ENCODE measurements around the gene LRRN4CL.

LRRN4CL gene

DNA sequence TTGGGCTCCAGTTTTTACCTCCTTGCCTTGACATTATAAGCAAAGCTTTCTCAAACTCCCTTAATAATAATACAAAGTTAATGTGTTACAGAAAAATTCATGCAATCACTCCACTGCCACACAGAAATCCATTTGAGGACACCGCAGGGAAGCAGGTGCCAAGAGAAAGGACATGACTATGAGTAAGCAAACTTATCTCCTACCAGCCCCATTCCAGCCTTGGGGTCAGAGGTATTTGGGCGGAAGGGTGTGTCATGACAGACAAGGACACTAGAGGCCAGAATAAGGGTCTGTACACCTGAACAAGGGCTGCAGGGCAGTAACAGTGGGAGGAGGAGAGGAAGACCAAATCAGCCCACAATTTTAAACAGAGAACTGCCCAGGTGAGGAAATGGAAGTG lies 24.0 kb upstream of the LRRN4CL start:
- no peak overlapping the region for H2AK5ac ChIP-seq (ENCODE audit: low read depth, low read length)

DNA sequence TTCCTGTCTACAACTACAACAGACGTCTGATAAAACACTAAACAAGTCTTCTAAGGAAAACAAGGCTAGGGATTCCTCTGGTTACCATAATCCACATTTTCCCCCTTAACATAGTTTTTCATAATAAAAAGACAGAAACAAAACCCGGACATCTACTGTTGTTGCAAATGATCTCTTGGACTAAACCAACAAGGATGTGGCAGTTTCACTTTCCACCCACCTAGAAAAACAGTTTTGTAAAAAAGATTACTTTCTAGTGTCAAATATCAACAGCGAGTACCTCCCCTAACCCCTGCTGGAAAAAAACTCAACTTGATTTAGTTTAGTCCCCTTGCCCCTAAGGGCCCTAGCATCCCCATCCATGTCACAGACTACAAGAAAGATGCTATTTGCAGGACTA lies 23.5 kb upstream of the LRRN4CL start:
- Histone ChIP-seq H3K36me3 (replicated peaks in 1 of 2; ENCODE audit: control insufficient read depth in 2 of 2, insufficient read depth in 2 of 2, low read length in 2 of 2) (peaks cover 49 to 89% of the 10 kb centered on the region in 2 donors), H3K18ac (ENCODE audit: low read length) (no peak overlapping the region), H3K4me1 (ENCODE audit: control insufficient read depth in 2 of 2, insufficient read depth in 1 of 2, low read depth in 1 of 2, low read length in 2 of 2) (peaks cover 6 to 11% of the 10 kb centered on the region in 2 donors), H3K4me3 (ENCODE audit: low read length in 2 of 2) (no peak overlapping the region), H3K4me2 (ENCODE audit: insufficient read depth, low read length, poor library complexity, severe bottlenecking) (no peak overlapping the region), H4K8ac (ENCODE audit: low read depth, low read length) (no peak overlapping the region), H3K27me3 (ENCODE audit: control insufficient read depth in 3 of 3, insufficient read depth in 3 of 3, low read depth in 1 of 3, low read length in 3 of 3) (no peaks in the 10 kb centered on the region), H3K9me3 (replicated peaks in 1 of 2; ENCODE audit: control insufficient read depth in 2 of 2, insufficient read depth in 1 of 2, low read depth in 1 of 2, low read length in 2 of 2) (no peaks in the 10 kb centered on the region), H3K9ac (ENCODE audit: low read depth, low read length, poor library complexity) (no peak overlapping the region), H2BK15ac (ENCODE audit: low read length) (no peak overlapping the region), H3K27ac (replicated peaks; ENCODE audit: low read length) (no peak overlapping the region), H2AFZ (ENCODE audit: low read length) (no peak overlapping the region), H2BK12ac (ENCODE audit: low read length) (no peak overlapping the region), H2BK120ac (ENCODE audit: low read depth, low read length) (no peak overlapping the region), H3K79me1 (ENCODE audit: low read depth, low read length) (no peaks in the 10 kb centered on the region), H2AK5ac (ENCODE audit: low read depth, low read length) (no peak overlapping the region), H3K14ac (ENCODE audit: low read length) (no peak overlapping the region), H3K23ac (ENCODE audit: low read depth, low read length, poor library complexity) (no peak overlapping the region), H3K4ac (ENCODE audit: low read length) (no peak overlapping the region), H4K91ac (ENCODE audit: low read depth, low read length, poor library complexity) (no peak overlapping the region), H2BK5ac (ENCODE audit: low read length) (no peak overlapping the region)
- no CpG with 5 or more reads among the region's 3 CpGs for WGBS, 2 donors (ENCODE audit: extremely low coverage in 2 of 2, insufficient read length in 2 of 2, insufficient replicate concordance in 1 of 2)
- no peak for DNase-seq (ENCODE audit: low spot score)

More for the DNA sequence above, 24.0 kb upstream of the LRRN4CL start:
- H3K23ac ChIP-seq (ENCODE audit: low read depth, low read length, poor library complexity), result no peak overlapping the region
- no peak overlapping the region for H4K8ac ChIP-seq (ENCODE audit: low read depth, low read length)
- peaks cover 6 to 11% of the 10 kb centered on the region in 2 donors for H3K4me1 ChIP-seq (ENCODE audit: control insufficient read depth in 2 of 2, insufficient read depth in 1 of 2, low read depth in 1 of 2, low read length in 2 of 2)
- no peak overlapping the region for H2AFZ ChIP-seq (ENCODE audit: low read length)
- H3K4me2 ChIP-seq (ENCODE audit: insufficient read depth, low read length, poor library complexity, severe bottlenecking), result no peak overlapping the region
- H3K4me3 ChIP-seq (ENCODE audit: low read length in 2 of 2), result no peak overlapping the region
- H3K4ac ChIP-seq (ENCODE audit: low read length), result no peak overlapping the region
- no peaks in the 10 kb centered on the region for H3K27me3 ChIP-seq (ENCODE audit: control insufficient read depth in 3 of 3, insufficient read depth in 3 of 3, low read depth in 1 of 3, low read length in 3 of 3)
- H3K79me1 ChIP-seq (ENCODE audit: low read depth, low read length), result no peaks in the 10 kb centered on the region
- no peak overlapping the region for H3K18ac ChIP-seq (ENCODE audit: low read length)
- DNase-seq (ENCODE audit: low spot score), result no peak
- H4K91ac ChIP-seq (ENCODE audit: low read depth, low read length, poor library complexity), result no peak overlapping the region
- H3K9ac ChIP-seq (ENCODE audit: low read depth, low read length, poor library complexity), result no peak overlapping the region
- H3K9me3 ChIP-seq (replicated peaks in 1 of 2; ENCODE audit: control insufficient read depth in 2 of 2, insufficient read depth in 1 of 2, low read depth in 1 of 2, low read length in 2 of 2), result no peaks in the 10 kb centered on the region
- no peak overlapping the region for H2BK5ac ChIP-seq (ENCODE audit: low read length)
- H2BK15ac ChIP-seq (ENCODE audit: low read length), result no peak overlapping the region
- H2BK12ac ChIP-seq (ENCODE audit: low read length), result no peak overlapping the region
- WGBS, 2 donors (ENCODE audit: extremely low coverage in 2 of 2, insufficient read length in 2 of 2, insufficient replicate concordance in 1 of 2), result no CpG with 5 or more reads among the region's 2 CpGs
- H3K36me3 ChIP-seq (replicated peaks in 1 of 2; ENCODE audit: control insufficient read depth in 2 of 2, insufficient read depth in 2 of 2, low read length in 2 of 2), result peaks cover 48 to 90% of the 10 kb centered on the region in 2 donors
- no peak overlapping the region for H3K14ac ChIP-seq (ENCODE audit: low read length)
- no peak overlapping the region for H2BK120ac ChIP-seq (ENCODE audit: low read depth, low read length)
- H3K27ac ChIP-seq (replicated peaks; ENCODE audit: low read length), result no peak overlapping the region

DNA sequence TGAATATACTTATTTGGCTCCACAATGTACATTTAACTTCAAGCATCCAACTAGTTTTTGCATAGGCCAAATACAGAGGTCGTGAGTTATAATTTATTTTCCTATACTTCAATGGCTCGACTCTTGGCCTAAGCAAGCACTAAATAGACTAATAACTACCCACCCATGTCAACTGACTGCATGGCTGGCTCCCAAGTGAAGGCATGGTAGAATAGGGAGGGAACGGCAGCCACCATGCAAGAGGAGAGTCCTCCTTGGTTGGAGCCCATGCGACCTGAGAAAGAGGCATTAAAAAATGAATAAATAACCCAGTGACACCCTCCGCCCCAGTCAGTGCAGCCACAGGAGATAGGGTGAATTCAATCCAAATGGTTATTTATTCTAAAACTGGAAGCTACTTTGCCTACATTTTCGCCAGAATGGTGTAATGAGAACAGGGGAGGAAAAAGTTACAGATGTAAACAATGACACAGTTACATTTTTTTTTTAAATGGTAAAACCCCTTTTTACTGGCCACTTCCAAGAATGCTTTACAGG lies 23.0 kb upstream of the LRRN4CL start:
- H3K14ac ChIP-seq (ENCODE audit: low read length), result no peak overlapping the region
- H3K9ac ChIP-seq (ENCODE audit: low read depth, low read length, poor library complexity), result no peak overlapping the region
- no peak overlapping the region for H4K91ac ChIP-seq (ENCODE audit: low read depth, low read length, poor library complexity)
- H3K9me3 ChIP-seq (replicated peaks in 1 of 2; ENCODE audit: control insufficient read depth in 2 of 2, insufficient read depth in 1 of 2, low read depth in 1 of 2, low read length in 2 of 2), result no peaks in the 10 kb centered on the region
- H2BK120ac ChIP-seq (ENCODE audit: low read depth, low read length), result no peak overlapping the region
- DNase-seq (ENCODE audit: low spot score), result no peak
- peaks cover 46 to 84% of the 10 kb centered on the region in 2 donors for H3K36me3 ChIP-seq (replicated peaks in 1 of 2; ENCODE audit: control insufficient read depth in 2 of 2, insufficient read depth in 2 of 2, low read length in 2 of 2)
- no peak overlapping the region for H2BK15ac ChIP-seq (ENCODE audit: low read length)
- no peak overlapping the region for H3K4me3 ChIP-seq (ENCODE audit: low read length in 2 of 2)
- H3K27ac ChIP-seq (replicated peaks; ENCODE audit: low read length), result no peak overlapping the region
- no peaks in the 10 kb centered on the region for H3K27me3 ChIP-seq (ENCODE audit: control insufficient read depth in 3 of 3, insufficient read depth in 3 of 3, low read depth in 1 of 3, low read length in 3 of 3)
- H2BK12ac ChIP-seq (ENCODE audit: low read length), result no peak overlapping the region
- no peaks in the 10 kb centered on the region for H3K79me1 ChIP-seq (ENCODE audit: low read depth, low read length)
- no peak overlapping the region for H2BK5ac ChIP-seq (ENCODE audit: low read length)
- H3K4me2 ChIP-seq (ENCODE audit: insufficient read depth, low read length, poor library complexity, severe bottlenecking), result no peak overlapping the region
- H3K4me1 ChIP-seq (ENCODE audit: control insufficient read depth in 2 of 2, insufficient read depth in 1 of 2, low read depth in 1 of 2, low read length in 2 of 2), result peaks cover 10 to 15% of the 10 kb centered on the region in 2 donors
- H3K4ac ChIP-seq (ENCODE audit: low read length), result no peak overlapping the region
- no peak overlapping the region for H2AK5ac ChIP-seq (ENCODE audit: low read depth, low read length)
- no peak overlapping the region for H3K23ac ChIP-seq (ENCODE audit: low read depth, low read length, poor library complexity)
- H4K8ac ChIP-seq (ENCODE audit: low read depth, low read length), result no peak overlapping the region
- no CpG with 5 or more reads among the region's 6 CpGs for WGBS, 2 donors (ENCODE audit: extremely low coverage in 2 of 2, insufficient read length in 2 of 2, insufficient replicate concordance in 1 of 2)
- no peak overlapping the region for H2AFZ ChIP-seq (ENCODE audit: low read length)
- no peak overlapping the region for H3K18ac ChIP-seq (ENCODE audit: low read length)

DNA sequence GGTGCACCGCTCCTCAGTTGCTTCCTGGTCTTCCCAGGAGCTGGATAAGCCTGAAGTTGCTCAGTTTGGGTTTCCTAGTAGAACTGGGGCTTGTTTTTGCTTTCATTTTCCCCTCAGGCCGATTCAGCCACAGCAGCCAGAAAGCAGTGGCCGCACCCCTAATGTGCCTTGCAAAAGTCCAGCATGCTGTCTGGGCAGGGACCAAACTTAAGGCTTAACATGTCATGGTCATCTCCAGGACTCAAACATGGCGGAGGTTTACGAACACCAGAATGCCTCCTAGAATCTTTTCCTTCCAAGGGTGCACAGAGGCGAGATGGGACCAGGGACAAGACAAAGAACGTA lies 20.6 kb upstream of the LRRN4CL start:
- H2BK5ac ChIP-seq (ENCODE audit: low read length), result no peak overlapping the region
- no peaks in the 10 kb centered on the region for H3K9me3 ChIP-seq (replicated peaks in 1 of 2; ENCODE audit: control insufficient read depth in 2 of 2, insufficient read depth in 1 of 2, low read depth in 1 of 2, low read length in 2 of 2)
- no peak overlapping the region for H3K14ac ChIP-seq (ENCODE audit: low read length)
- DNase-seq (ENCODE audit: low spot score), result no peak
- H3K4ac ChIP-seq (ENCODE audit: low read length), result no peak overlapping the region
- H3K4me2 ChIP-seq (ENCODE audit: insufficient read depth, low read length, poor library complexity, severe bottlenecking), result peak overlapping the region; percentile 64
- H3K27ac ChIP-seq (replicated peaks; ENCODE audit: low read length), result peak overlapping the region; percentile 85
- no peaks in the 10 kb centered on the region for H3K27me3 ChIP-seq (ENCODE audit: control insufficient read depth in 3 of 3, insufficient read depth in 3 of 3, low read depth in 1 of 3, low read length in 3 of 3)
- H3K79me1 ChIP-seq (ENCODE audit: low read depth, low read length), result no peaks in the 10 kb centered on the region
- no peak overlapping the region for H2BK12ac ChIP-seq (ENCODE audit: low read length)
- peak overlapping the region; percentile 54 for H4K8ac ChIP-seq (ENCODE audit: low read depth, low read length)
- H2BK120ac ChIP-seq (ENCODE audit: low read depth, low read length), result no peak overlapping the region
- H3K18ac ChIP-seq (ENCODE audit: low read length), result peak overlapping the region; percentile 84
- no peak overlapping the region for H2AK5ac ChIP-seq (ENCODE audit: low read depth, low read length)
- H3K9ac ChIP-seq (ENCODE audit: low read depth, low read length, poor library complexity), result no peak overlapping the region
- H3K4me1 ChIP-seq (ENCODE audit: control insufficient read depth in 2 of 2, insufficient read depth in 1 of 2, low read depth in 1 of 2, low read length in 2 of 2), result peaks cover 23 to 31% of the 10 kb centered on the region in 2 donors
- peak overlapping the region; percentile 81 for H2AFZ ChIP-seq (ENCODE audit: low read length)
- peak overlapping the region; percentile 19 to 49 for H3K4me3 ChIP-seq (ENCODE audit: low read length in 2 of 2)
- WGBS, 2 donors (ENCODE audit: extremely low coverage in 2 of 2, insufficient read length in 2 of 2, insufficient replicate concordance in 1 of 2), result no CpG with 5 or more reads among the region's 7 CpGs
- peaks cover 29 to 66% of the 10 kb centered on the region in 2 donors for H3K36me3 ChIP-seq (replicated peaks in 1 of 2; ENCODE audit: control insufficient read depth in 2 of 2, insufficient read depth in 2 of 2, low read length in 2 of 2)
- no peak overlapping the region for H2BK15ac ChIP-seq (ENCODE audit: low read length)
- peak overlapping the region; percentile 30 for H4K91ac ChIP-seq (ENCODE audit: low read depth, low read length, poor library complexity)
- H3K23ac ChIP-seq (ENCODE audit: low read depth, low read length, poor library complexity), result no peak overlapping the region
